ENCODE measurements around the gene MED16.

- no peak for TF ChIP-seq CTCF (IDR thresholded peaks at IDR 0.05)
- no peak for TF ChIP-seq POLR2A (IDR thresholded peaks at IDR 0.05)
- TF ChIP-seq EP300 (IDR thresholded peaks at IDR 0.05): no peak
These were observed 46.5 kb upstream of the MED16 start for GRCh38 chr19:939439-939838.
